Measurements from ENCODE around the gene MAP7D1.

The MAP7D1 gene

GRCh38 chr1:36126797-36127500 lies 29.0 kb upstream of the MAP7D1 start:
- peak; percentile 6 for DNase-seq (ENCODE audit: low spot score)

GRCh38 chr1:36128126-36128904 lies 27.6 kb upstream of the MAP7D1 start:
- peak; percentile 16 for DNase-seq (ENCODE audit: low spot score)

- DNase-seq (ENCODE audit: low spot score) = no peak
These were observed 27.1 kb upstream of the MAP7D1 start for GRCh38 chr1:36128905-36129206.

GRCh38 chr1:36132029-36132428 lies 23.9 kb upstream of the MAP7D1 start:
- peak; percentile 2 for DNase-seq (ENCODE audit: low spot score)

GRCh38 chr1:36133484-36133883 lies 22.5 kb upstream of the MAP7D1 start:
- peak; percentile 12 for DNase-seq (ENCODE audit: low spot score)

- DNase-seq (ENCODE audit: low spot score) = peak; percentile 26
These were observed 21.9 kb upstream of the MAP7D1 start for GRCh38 chr1:36134031-36134430.

- DNase-seq (ENCODE audit: low spot score) = peak; percentile 89
These were observed 21.2 kb upstream of the MAP7D1 start for GRCh38 chr1:36134505-36135329.

GRCh38 chr1:36135330-36135667 lies 20.7 kb upstream of the MAP7D1 start:
- no peak for DNase-seq (ENCODE audit: low spot score)

GRCh38 chr1:36135796-36136195 lies 20.2 kb upstream of the MAP7D1 start:
- peak; percentile 1 for DNase-seq (ENCODE audit: low spot score)

GRCh38 chr1:36136535-36136934 lies 19.4 kb upstream of the MAP7D1 start:
- peak; percentile 3 for DNase-seq (ENCODE audit: low spot score)

GRCh38 chr1:36137226-36137625 lies 18.7 kb upstream of the MAP7D1 start:
- DNase-seq (ENCODE audit: low spot score) = peak; percentile 1

- DNase-seq (ENCODE audit: low spot score) = peak; percentile 1
These were observed 18.2 kb upstream of the MAP7D1 start for GRCh38 chr1:36137776-36138175.

GRCh38 chr1:36139521-36139920 lies 16.4 kb upstream of the MAP7D1 start:
- DNase-seq (ENCODE audit: low spot score) = no peak

- DNase-seq (ENCODE audit: low spot score) = peak; percentile 2
These were observed 13.8 kb upstream of the MAP7D1 start for GRCh38 chr1:36142121-36142520.

GRCh38 chr1:36143424-36143823 lies 12.5 kb upstream of the MAP7D1 start:
- DNase-seq (ENCODE audit: low spot score) = no peak

- no peak for DNase-seq (ENCODE audit: low spot score)
These were observed 11.5 kb upstream of the MAP7D1 start for GRCh38 chr1:36144413-36144812.

GRCh38 chr1:36148821-36149236 lies 7.1 kb upstream of the MAP7D1 start:
- no peak for DNase-seq (ENCODE audit: low spot score)

GRCh38 chr1:36149237-36149972 lies 6.6 kb upstream of the MAP7D1 start, which contains the start of gene TRAPPC3:
TSS of gene TRAPPC3 (minus strand) at chr1:36149486. CDS start at chr1:36149378, 108 bp downstream.
- peak; percentile 99 for DNase-seq (ENCODE audit: low spot score)

- no peak for DNase-seq (ENCODE audit: low spot score)
These were observed 6.0 kb upstream of the MAP7D1 start for GRCh38 chr1:36149973-36150295.

GRCh38 chr1:36150296-36151133 lies 5.4 kb upstream of the MAP7D1 start:
- peak; percentile 70 for DNase-seq (ENCODE audit: low spot score)

GRCh38 chr1:36151134-36151844 lies 4.7 kb upstream of the MAP7D1 start:
- no peak for DNase-seq (ENCODE audit: low spot score)
